BJ (cell line): ENCODE measurements around the gene SOCS3. TPM values are rescaled to one million over a fixed set of nuclear protein-coding genes. Genes with fewer than 3 reads are reported as not detected.

Experiments
- CTCF ChIA-PET: fragments of 350-600 bp; formaldehyde crosslinking; extraction: SDS; loops from one replicate; lab custom pipeline; 2021; ENCODE audit warnings: antibody characterized with exemption, inconsistent platforms; lab: Yijun Ruan, JAX
- POLR2A ChIA-PET: fragments of 300-600 bp; sonication (Branson Sonifier 250); formaldehyde crosslinking; extraction: SDS; loops from one replicate; lab custom pipeline; 2021; ENCODE audit warnings: antibody characterized with exemption; lab: Charles Lee
- DNase-seq: peaks from one replicate; pipeline ENCODE4 v3.0.0-alpha.2; 2011; ENCODE audit warnings: low read depth
- H3K27me3 ChIP-seq: 2 replicates; pipeline ENCODE4 v1.6.0; 2011; ENCODE audit warnings: low read length; ENCODE audit not compliant: control insufficient read depth, insufficient read depth
- H3K36me3 ChIP-seq: 2 replicates; pipeline ENCODE4 v1.5.1; 2011; ENCODE audit warnings: low read length; ENCODE audit not compliant: control insufficient read depth, insufficient read depth
- H3K4me3 ChIP-seq: 2 replicates; pipeline ENCODE4 v1.5.1; 2011; ENCODE audit warnings: low read depth, mild to moderate bottlenecking, control low read depth, low read length
- polyA plus RNA-seq: library from polyadenylated mRNA; depleted of rRNA; stranded (reverse); fragments of >200 nt; gene quantifications from 2 replicates; pipeline ENCODE4 v1.2.3, GENCODE V29; 2011
- TF ChIP-seq, protein P1 (sequence below): IDR thresholded peaks from 2 replicates; pipeline ENCODE4 v1.5.1; 2011; ENCODE audit warnings: low read depth, mild to moderate bottlenecking, control low read depth, inconsistent platforms, low read length, moderate library complexity; ENCODE audit not compliant: insufficient read depth

SOCS3 gene
- polyA plus RNA-seq, 1 experiment = 26.4 TPM

DNA sequence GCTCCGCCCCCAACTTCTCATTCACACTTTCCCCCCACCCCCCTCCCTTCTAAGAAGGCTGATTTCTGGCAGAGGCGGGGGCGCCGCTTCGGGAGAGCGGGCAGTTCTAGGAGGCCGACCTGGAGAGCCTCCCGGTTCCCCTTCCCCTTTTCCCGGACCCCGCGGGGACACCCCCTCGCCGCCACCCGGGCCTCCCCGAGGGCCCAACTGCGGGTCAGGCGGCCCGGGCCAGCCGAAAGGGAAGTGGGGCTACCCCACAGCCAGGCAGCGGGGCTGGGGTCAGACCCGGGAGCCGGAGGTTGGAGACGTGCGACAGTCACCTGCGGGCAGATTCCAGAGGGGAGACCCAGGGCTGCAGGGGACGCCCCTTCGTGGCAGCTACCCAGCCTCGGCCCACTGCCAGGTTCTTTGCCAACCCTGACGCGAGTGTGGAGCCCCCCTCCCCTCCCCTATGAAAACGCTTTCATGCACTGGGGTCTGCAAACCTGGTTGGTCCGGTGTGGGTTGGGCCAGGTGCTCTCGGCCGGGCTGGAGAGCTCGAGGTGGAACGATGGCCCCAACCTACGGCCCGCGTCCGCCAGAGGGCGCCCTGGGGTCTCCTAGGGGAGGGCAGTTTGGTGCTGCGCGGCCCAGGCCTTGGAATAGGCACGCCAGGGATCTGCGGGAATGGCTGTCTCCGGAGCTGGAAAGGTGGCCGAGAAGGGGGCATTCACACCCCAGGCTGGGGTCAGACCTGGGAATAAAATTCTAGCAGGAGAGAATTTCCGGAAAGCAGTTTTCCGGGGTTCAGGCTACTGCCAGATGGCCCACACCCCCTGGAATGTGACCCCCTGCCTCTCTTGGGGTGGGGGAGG lies 721 bp upstream of the SOCS3 start:
- no peak for DNase-seq
- H3K4me3 ChIP-seq = peak overlapping the region; percentile 71
- ChIA-PET POLR2A (interaction anchor here (1.1 kb wide), 1 partner anchor 35 kb away, joined by 5 read pairs; no protein-coding TSS in a partner anchor), CTCF (interaction anchor here (0.6 to 14.0 kb wide), 29 partner anchors 9 to 348 kb away, joined by 3 to 273 read pairs (median 4); partner anchors contain the start of gene PGS1)
- peaks cover 21% of the 10 kb centered on the region for H3K36me3 ChIP-seq
- H3K27me3 ChIP-seq = no peaks in the 10 kb centered on the region
- TF ChIP-seq, protein P1, sequence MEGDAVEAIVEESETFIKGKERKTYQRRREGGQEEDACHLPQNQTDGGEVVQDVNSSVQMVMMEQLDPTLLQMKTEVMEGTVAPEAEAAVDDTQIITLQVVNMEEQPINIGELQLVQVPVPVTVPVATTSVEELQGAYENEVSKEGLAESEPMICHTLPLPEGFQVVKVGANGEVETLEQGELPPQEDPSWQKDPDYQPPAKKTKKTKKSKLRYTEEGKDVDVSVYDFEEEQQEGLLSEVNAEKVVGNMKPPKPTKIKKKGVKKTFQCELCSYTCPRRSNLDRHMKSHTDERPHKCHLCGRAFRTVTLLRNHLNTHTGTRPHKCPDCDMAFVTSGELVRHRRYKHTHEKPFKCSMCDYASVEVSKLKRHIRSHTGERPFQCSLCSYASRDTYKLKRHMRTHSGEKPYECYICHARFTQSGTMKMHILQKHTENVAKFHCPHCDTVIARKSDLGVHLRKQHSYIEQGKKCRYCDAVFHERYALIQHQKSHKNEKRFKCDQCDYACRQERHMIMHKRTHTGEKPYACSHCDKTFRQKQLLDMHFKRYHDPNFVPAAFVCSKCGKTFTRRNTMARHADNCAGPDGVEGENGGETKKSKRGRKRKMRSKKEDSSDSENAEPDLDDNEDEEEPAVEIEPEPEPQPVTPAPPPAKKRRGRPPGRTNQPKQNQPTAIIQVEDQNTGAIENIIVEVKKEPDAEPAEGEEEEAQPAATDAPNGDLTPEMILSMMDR = peak; percentile 97

DNA sequence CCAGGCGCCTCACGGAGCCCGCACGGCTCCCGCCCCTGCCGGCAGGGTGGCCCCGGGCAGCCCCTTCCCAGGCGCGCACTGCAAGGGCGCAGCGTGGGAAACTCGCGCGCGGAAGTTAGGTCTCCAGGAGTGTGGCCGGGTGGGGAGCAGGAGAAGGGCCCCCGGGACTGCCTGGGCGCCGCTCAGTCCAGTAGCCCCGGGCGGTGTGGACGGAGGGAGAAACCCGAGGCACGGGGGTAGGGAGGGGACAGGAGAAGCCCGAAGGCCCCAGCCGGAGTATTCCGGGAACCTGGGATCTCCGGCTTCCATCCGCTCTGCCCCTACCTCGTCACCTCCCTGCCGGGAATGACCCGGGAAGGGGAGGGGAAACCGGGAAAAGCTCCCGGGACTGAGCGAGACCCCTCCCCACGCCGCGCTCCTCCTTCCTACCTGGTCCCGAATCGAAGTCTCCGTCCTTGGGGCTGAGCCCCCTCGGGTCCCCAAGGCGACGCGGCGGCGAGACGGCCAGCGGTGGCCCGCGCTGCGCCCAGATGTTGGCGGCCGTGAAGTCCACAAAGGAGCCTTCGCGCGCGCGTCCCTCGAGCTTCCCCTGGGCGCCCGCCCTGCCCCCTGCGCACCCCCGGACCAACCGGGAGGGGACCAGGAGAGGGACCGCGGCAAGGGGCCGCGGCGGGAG lies 418 bp downstream of the SOCS3 start:
- peak overlapping the region; percentile 62 for H3K4me3 ChIP-seq
- no peaks in the 10 kb centered on the region for H3K27me3 ChIP-seq
- no peak for DNase-seq
- peaks cover 23% of the 10 kb centered on the region for H3K36me3 ChIP-seq
- CTCF ChIA-PET = interaction anchor here (1.1 to 14.0 kb wide), 8 partner anchors 10 to 108 kb away, joined by 3 to 273 read pairs (median 22); partner anchors contain the start of gene PGS1
- POLR2A ChIA-PET = interaction anchor here (0.6 to 1.1 kb wide), 2 partner anchors 34 to 95 kb away, joined by 5 read pairs; no protein-coding TSS in a partner anchor
- TF ChIP-seq, protein P1 = no peak

DNA sequence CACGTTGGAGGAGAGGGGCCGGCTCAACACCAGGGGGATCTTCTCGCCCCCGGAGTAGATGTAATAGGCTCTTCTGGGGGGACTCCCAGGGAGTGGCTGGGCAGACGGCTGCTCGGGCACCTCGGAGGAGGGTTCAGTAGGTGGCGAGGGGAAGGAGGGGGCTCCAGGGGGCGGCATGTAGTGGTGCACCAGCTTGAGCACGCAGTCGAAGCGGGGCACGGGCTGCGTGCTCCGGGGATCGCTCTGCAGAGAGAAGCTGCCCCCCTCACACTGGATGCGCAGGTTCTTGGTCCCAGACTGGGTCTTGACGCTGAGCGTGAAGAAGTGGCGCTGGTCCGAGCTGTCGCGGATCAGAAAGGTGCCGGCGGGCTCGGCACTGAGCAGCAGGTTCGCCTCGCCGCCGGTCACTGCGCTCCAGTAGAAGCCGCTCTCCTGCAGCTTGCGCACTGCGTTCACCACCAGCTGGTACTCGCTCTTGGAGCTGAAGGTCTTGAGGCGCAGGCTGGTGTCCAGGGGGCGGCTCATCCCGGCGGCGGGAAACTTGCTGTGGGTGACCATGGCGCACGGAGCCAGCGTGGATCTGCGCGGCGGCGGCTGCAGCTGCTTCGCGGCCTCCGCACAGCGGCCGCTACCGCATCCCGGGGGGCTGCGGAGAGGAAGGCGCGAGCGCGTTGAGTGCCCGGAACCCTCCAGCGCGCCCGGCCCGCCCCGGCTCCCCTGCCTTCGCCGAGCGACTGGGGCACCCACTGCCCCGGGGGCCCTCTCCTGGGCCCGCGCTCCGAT lies 1.1 kb downstream of the SOCS3 start:
- POLR2A ChIA-PET = interaction anchor here (0.7 kb wide), 1 partner anchor 32 kb away, joined by 3 read pairs; no protein-coding TSS in a partner anchor
- H3K4me3 ChIP-seq = peak overlapping the region; percentile 62
- H3K36me3 ChIP-seq = peaks cover 23% of the 10 kb centered on the region
- TF ChIP-seq, protein P1 = no peak
- CTCF ChIA-PET = interaction anchor here (1.0 to 14.0 kb wide), 11 partner anchors 10 to 108 kb away, joined by 3 to 273 read pairs (median 5); partner anchors contain the start of gene PGS1
- DNase-seq = no peak
- H3K27me3 ChIP-seq = no peaks in the 10 kb centered on the region

DNA sequence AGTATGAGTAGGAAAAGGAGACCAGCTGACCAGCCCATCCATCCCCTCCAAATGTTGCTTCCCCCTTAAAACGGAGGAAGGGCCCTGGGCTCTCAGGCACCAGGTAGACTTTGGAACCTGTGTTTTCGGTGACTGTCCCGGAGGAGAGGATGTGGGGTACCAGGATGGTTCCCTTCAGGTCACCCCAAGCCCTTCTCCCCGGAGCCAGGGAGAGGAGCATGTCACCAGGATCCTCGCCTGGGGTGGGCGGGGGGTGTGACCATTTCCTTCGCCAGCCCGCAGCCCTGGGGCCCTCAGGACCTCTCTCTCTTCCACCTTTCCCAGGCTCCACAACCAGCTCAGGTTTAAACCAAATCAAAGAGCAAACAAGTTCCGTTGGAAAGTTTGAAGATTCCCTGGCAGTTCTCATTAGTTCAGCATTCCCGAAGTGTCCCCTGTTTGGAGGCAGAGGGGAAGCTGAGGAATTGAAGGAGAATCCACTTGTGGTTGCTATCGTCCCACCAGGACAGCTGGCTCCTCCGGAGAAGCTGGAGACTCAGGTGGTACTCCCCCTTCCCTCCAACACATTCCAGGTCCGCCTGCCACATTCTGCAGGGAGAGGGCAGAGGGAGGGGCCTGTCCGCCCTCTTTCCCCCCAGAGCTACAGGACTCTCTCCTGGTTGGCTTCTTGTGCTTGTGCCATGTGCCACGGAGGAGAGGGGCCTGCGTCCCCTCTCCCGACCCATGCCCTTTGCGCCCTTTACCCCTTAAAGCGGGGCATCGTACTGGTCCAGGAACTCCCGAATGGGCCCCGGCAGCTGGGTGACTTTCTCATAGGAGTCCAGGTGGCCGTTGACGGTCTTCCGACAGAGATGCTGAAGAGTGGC lies 2.0 kb downstream of the SOCS3 start:
- ChIA-PET POLR2A (interaction anchor here (0.7 kb wide), 1 partner anchor 33 kb away, joined by 3 read pairs; no protein-coding TSS in a partner anchor), CTCF (interaction anchor here (1.0 to 14.0 kb wide), 12 partner anchors 9 to 107 kb away, joined by 3 to 273 read pairs (median 4); partner anchors contain the start of gene PGS1)
- DNase-seq = no peak

More for the DNA sequence above, 2.0 kb downstream of the SOCS3 start:
- peaks cover 23% of the 10 kb centered on the region for H3K36me3 ChIP-seq
- TF ChIP-seq, protein P1 = no peak
- no peaks in the 10 kb centered on the region for H3K27me3 ChIP-seq
- peak overlapping the region; percentile 62 for H3K4me3 ChIP-seq
